Vagina (tissue), 2 donors: Measurements from ENCODE around the gene SLC35B2. TPM values are rescaled to one million over a fixed set of nuclear protein-coding genes. Genes with fewer than 3 reads are reported as not detected.
A peak's percentile ranks its signal among the peaks of the same experiment; 100 is the strongest.

Experiments used
- DNase-seq, 2 donors: peaks; one replicate each; pipeline ENCODE4 v3.0.0-alpha.2; 2017; ENCODE audit errors: extremely low spot score in 2 of 2
- H3K27ac ChIP-seq: fragments of 200-600 bp; sonication (generic); one replicate; pipeline ENCODE4 v1.5.1; 2019
- H3K27me3 ChIP-seq: fragments of 200-600 bp; sonication (generic); one replicate; pipeline ENCODE4 v1.5.1; 2019
- H3K36me3 ChIP-seq, 2 donors: fragments of 200-600 bp; sonication (generic); one replicate each; pipeline ENCODE4 v1.5.1; 2017 to 2019
- H3K4me1 ChIP-seq: fragments of 200-600 bp; sonication (generic); one replicate; pipeline ENCODE4 v1.5.1; 2019
- H3K4me3 ChIP-seq, 2 donors: fragments of 200-600 bp; sonication (generic); 1 replicate in 1 of 2; 2 replicates in 1 of 2; pipeline ENCODE4 v1.5.1; 2016 to 2019
- H3K9me3 ChIP-seq: fragments of 200-600 bp; sonication (generic); one replicate; pipeline ENCODE4 v1.5.1; 2019
- CTCF ChIP-seq, 3 experiments: fragments of 450-650 bp in 2 of 3; fragments of 200-600 bp in 1 of 3; sonication (generic) in 1 of 3; IDR thresholded peaks; one replicate each; pipeline ENCODE4 v1.5.1; 2017 to 2019; ENCODE audit warnings: antibody characterized with exemption in 3 of 3, mild to moderate bottlenecking in 2 of 3, moderate library complexity in 2 of 3
- POLR2A ChIP-seq, 2 donors: fragments of 450-650 bp; IDR thresholded peaks; one replicate each; pipeline ENCODE4 v1.6.1; 2017; ENCODE audit warnings: antibody characterized with exemption in 2 of 2, mild to moderate bottlenecking in 2 of 2, moderate library complexity in 2 of 2
- POLR2AphosphoS5 ChIP-seq, 2 donors: sonication (generic); formaldehyde crosslinking; IDR thresholded peaks; one replicate each; pipeline ENCODE4 v1.9.0; 2017; ENCODE audit warnings: antibody characterized with exemption in 2 of 2, mild to moderate bottlenecking in 2 of 2, low read depth in 1 of 2; ENCODE audit not compliant: insufficient read depth in 1 of 2
- intact Hi-C: fragments of 100-400 bp; cut with DNase I; formaldehyde crosslinking; loops from one replicate; pipeline ENCODE4 v1.15.1; 2023
- total RNA-seq: library from RNA; depleted of rRNA; stranded (reverse); fragments of >200 nt; gene quantifications from one replicate; pipeline ENCODE4 v1.2.3, GENCODE V29; 2016

Gene SLC35B2
- total RNA-seq, 1 donor from 2014 or later: 19.6 TPM

- Histone ChIP-seq H3K27me3 (peaks cover 8% of the 10 kb centered on the region), H3K4me1 (peaks cover 1% of the 10 kb centered on the region), H3K27ac (no peak within 1 kb of the TSS), H3K36me3 (no peaks in the 10 kb centered on the region), H3K9me3 (no peaks in the 10 kb centered on the region), H3K4me3 (peak within 1 kb of the TSS; percentile 35 to 51)
- DNase-seq: no peak
- no peak for TF ChIP-seq POLR2A (IDR thresholded peaks at IDR 0.05)
- no peak for TF ChIP-seq POLR2AphosphoS5 (IDR thresholded peaks at IDR 0.05; ENCODE audit: insufficient read depth in 1 of 2, low read depth in 1 of 2)
- TF ChIP-seq CTCF (IDR thresholded peaks at IDR 0.05): no peak
- intact Hi-C loops: no loop called here
Measured at GRCh38 chr6:44269921-44270525, 12.7 kb upstream of the SLC35B2 start, which contains the start of gene TMEM151B. Gene TMEM151B, plus strand, starts transcription at chr6:44270450. Its CDS starts 293 bp downstream, at chr6:44270743.

GRCh38 chr6:44269178-44269920 lies 12.0 kb upstream of the SLC35B2 start:
- Histone ChIP-seq H3K27ac (no peak overlapping the region), H3K36me3 (no peaks in the 10 kb centered on the region), H3K27me3 (peaks cover 8% of the 10 kb centered on the region), H3K9me3 (no peaks in the 10 kb centered on the region), H3K4me1 (peaks cover 8% of the 10 kb centered on the region), H3K4me3 (no peak overlapping the region)
- intact Hi-C loops: no loop called here
- TF ChIP-seq POLR2A (IDR thresholded peaks at IDR 0.05) (no peak), CTCF (IDR thresholded peaks at IDR 0.05) (no peak), POLR2AphosphoS5 (IDR thresholded peaks at IDR 0.05; ENCODE audit: insufficient read depth in 1 of 2, low read depth in 1 of 2) (no peak)
- no peak for DNase-seq

- no peak overlapping the region for H3K4me3 ChIP-seq
- no peak overlapping the region for H3K27ac ChIP-seq
- no peak for DNase-seq
- H3K27me3 ChIP-seq: peaks cover 6% of the 10 kb centered on the region
- TF ChIP-seq POLR2A (IDR thresholded peaks at IDR 0.05) (no peak), CTCF (IDR thresholded peaks at IDR 0.05) (peak in 2 of 3 experiments; percentile 53 to 68)
- H3K36me3 ChIP-seq: no peaks in the 10 kb centered on the region
- peaks cover 20% of the 10 kb centered on the region for H3K4me1 ChIP-seq
- no peaks in the 10 kb centered on the region for H3K9me3 ChIP-seq
- intact Hi-C loops: no loop called here
Measured at GRCh38 chr6:44268095-44268628, 10.8 kb upstream of the SLC35B2 start.

- Histone ChIP-seq H3K27ac (no peak overlapping the region), H3K4me3 (no peak overlapping the region), H3K27me3 (peaks cover 4% of the 10 kb centered on the region), H3K36me3 (no peaks in the 10 kb centered on the region), H3K9me3 (no peaks in the 10 kb centered on the region), H3K4me1 (peaks cover 29% of the 10 kb centered on the region)
- DNase-seq: no peak
- intact Hi-C loops: no loop called here
- TF ChIP-seq CTCF (IDR thresholded peaks at IDR 0.05) (no peak), POLR2AphosphoS5 (IDR thresholded peaks at IDR 0.05; ENCODE audit: insufficient read depth in 1 of 2, low read depth in 1 of 2) (no peak), POLR2A (IDR thresholded peaks at IDR 0.05) (no peak)
Measured at GRCh38 chr6:44267252-44267651, 9.9 kb upstream of the SLC35B2 start.

- Histone ChIP-seq H3K4me3 (no peak overlapping the region), H3K4me1 (peaks cover 33% of the 10 kb centered on the region), H3K36me3 (no peaks in the 10 kb centered on the region), H3K27me3 (peaks cover 4% of the 10 kb centered on the region), H3K9me3 (no peaks in the 10 kb centered on the region), H3K27ac (no peak overlapping the region)
- no peak for TF ChIP-seq POLR2A (IDR thresholded peaks at IDR 0.05)
- no peak for TF ChIP-seq POLR2AphosphoS5 (IDR thresholded peaks at IDR 0.05; ENCODE audit: insufficient read depth in 1 of 2, low read depth in 1 of 2)
- no peak for TF ChIP-seq CTCF (IDR thresholded peaks at IDR 0.05)
- no peak for DNase-seq
- intact Hi-C loops: no loop called here
Measured at GRCh38 chr6:44266347-44266746, 9.0 kb upstream of the SLC35B2 start.
